HG02943 (cell line): Measurements from ENCODE around the gene OSCAR.
A peak's percentile ranks its signal among the peaks of the same experiment; 100 is the strongest.

Source experiments
- ATAC-seq: cut with Tn5 transposase; IDR thresholded peaks from one replicate; pipeline ENCODE4 v1.9.1; 2021; ENCODE audit warnings: mild to moderate bottlenecking, low read depth, moderate library complexity; ENCODE audit not compliant: unreplicated experiment

OSCAR gene, protein sequence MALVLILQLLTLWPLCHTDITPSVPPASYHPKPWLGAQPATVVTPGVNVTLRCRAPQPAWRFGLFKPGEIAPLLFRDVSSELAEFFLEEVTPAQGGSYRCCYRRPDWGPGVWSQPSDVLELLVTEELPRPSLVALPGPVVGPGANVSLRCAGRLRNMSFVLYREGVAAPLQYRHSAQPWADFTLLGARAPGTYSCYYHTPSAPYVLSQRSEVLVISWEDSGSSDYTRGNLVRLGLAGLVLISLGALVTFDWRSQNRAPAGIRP

GRCh38 chr19:54100561-54100960 lies at the start of gene OSCAR:
Gene OSCAR, minus strand, starts transcription at chr19:54100803. Its CDS starts 11 bp downstream, at chr19:54100792.
- ATAC-seq: no peak

GRCh38 chr19:54149021-54149812 lies 48.6 kb upstream of the OSCAR start:
- no peak for ATAC-seq

- ATAC-seq: no peak
These were observed 47.6 kb upstream of the OSCAR start for GRCh38 chr19:54148158-54148557.

- no peak for ATAC-seq
These were observed 47.1 kb upstream of the OSCAR start for GRCh38 chr19:54147676-54148075.

DNA sequence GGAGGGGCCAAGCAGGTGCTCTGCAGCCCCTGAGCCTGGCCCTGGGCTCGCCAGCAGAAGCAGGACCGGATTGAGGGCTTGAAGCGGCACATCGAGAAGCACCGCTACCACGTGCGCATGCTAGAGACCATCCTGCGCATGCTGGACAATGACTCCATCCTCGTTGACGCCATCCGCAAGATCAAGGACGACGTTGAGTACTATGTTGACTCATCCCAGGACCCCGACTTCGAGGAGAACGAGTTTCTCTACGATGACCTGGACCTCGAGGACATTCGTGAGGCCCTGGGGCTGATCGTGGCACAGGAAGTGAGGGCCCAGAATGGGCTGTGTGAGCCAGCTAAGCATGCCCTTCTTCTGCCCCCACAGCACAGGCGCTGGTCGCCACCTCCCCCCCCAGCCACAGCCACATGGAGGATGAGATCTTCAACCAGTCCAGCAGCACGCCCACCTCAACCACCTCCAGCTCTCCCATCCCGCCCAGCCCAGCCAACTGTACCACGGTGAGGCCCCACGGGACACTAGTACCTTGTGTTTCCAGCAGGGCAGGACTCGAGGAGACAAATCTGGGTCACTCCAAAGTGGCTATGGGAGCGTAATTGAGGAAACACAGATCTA lies 45.0 kb upstream of the OSCAR start:
- ATAC-seq: no peak

GRCh38 chr19:54142166-54142780 lies 41.7 kb upstream of the OSCAR start:
- ATAC-seq: no peak

DNA sequence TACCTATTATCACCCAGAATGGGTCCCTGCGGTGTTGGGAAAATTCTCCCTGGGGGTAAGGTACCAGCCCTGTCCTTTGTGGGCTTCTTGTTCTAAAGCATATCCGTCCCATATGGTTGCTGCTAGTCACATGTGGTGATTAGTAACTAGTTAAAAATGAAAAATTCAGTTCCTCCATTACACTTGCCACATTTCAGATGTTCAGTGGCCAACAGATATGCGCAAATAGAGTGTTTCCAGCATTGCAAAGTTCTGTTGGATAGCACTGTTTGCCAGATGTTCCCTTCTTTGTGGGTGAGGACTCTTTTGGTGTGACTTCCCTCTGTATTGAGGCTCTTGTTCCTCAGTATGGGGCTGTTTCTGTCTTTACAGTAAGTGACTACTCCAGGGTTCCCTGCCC lies 40.8 kb upstream of the OSCAR start:
- ATAC-seq: no peak

- no peak for ATAC-seq
These were observed 38.1 kb upstream of the OSCAR start for GRCh38 chr19:54138489-54139256.

- ATAC-seq: no peak
These were observed 37.3 kb upstream of the OSCAR start, which contains the start of gene CNOT3 for GRCh38 chr19:54137699-54138488. Gene CNOT3, plus strand, starts transcription at chr19:54137762. Its CDS starts 5,217 bp downstream, at chr19:54142979.

DNA sequence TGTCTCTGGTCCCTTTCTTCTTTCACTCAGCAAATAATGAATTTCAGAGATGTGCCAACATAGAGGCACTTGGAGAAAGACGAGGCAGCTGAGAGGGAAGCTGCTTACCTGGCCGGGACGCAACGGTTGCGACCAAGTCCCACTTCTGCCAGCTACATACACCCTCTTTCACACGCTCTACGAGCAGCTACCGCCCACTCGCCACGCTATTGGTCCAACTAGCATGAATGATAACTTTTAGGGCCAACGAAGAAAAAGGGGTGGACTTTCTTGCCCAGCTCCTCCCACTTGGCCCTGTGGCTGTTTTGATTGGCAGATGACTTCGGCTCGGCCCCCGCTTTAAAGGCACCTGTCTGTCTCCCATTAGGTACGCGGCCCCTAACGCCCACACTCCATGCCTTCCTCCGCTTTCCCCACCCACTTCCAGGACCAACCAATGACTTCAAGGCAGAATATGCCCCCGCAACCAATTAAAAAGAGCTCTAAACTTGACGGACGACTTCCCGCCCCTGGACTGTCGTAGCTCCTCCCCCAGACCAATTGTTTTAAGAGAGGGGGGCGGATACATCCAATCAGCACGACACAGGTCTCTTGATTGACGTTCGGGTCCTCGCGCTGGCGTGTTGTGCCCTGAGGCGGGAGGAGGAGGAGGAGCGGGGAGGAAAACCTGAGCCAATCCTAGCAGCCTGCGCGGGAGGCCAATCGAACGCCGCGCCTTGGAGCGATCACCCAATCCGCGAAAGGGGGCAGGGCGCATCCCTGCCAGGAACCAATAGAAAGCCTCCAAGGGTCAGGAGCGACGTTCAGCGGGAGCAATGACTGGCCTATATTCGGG lies 36.5 kb upstream of the OSCAR start:
- peak; percentile 78 for ATAC-seq

- ATAC-seq: no peak
These were observed 35.7 kb upstream of the OSCAR start for GRCh38 chr19:54136086-54136863.

GRCh38 chr19:54133957-54134590 lies 33.5 kb upstream of the OSCAR start:
- ATAC-seq: no peak

DNA sequence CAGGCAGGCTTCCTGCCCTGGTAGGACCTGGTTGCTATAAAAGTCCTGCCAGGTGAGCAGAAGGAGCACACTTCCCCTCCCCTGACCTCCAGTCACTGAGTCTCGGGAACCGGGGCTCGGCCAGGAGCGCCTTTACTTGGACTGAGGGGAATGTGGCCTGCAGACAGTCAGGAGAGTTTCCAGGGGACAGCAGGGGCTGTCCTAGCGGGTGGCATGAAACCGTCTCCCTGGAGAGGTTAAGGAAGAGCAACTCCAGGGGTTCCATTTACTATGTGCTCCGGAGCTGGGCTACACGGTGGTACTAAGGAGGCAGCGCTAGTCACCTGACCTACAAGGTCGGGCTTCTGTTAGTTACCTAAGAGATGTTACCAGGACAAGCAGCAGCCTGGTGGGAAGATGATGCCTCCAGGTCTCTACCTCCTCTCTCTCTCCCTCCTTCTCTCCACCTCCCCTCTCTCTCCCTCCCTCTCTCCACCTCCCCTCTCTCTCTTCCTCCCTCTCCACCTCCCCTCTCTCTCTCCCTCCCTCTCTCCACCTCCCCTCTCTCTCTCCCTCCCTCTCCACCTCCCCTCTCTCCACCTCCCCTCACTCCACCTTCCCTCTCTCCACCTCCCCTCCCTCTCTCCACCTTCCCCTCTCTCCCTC lies 32.8 kb upstream of the OSCAR start:
- ATAC-seq: no peak

GRCh38 chr19:54129617-54129996 lies 29.0 kb upstream of the OSCAR start:
- ATAC-seq: no peak

- no peak for ATAC-seq
These were observed 28.4 kb upstream of the OSCAR start for GRCh38 chr19:54128796-54129616.

GRCh38 chr19:54128441-54128725 lies 27.8 kb upstream of the OSCAR start:
- no peak for ATAC-seq
